Esophagus squamous epithelium (tissue), 5 donors: Measurements from ENCODE around the gene NCOR1. TPM values are rescaled to one million over a fixed set of nuclear protein-coding genes. Genes with fewer than 3 reads are reported as not detected.

ENCODE experiments used
- DNase-seq: peaks from one replicate; lab custom pipeline; 2025; lab: John Stamatoyannopoulos, UW
- H3K27ac ChIP-seq, 4 donors: fragments of 200-600 bp; sonication (generic); one replicate each; pipeline ENCODE4 v1.5.1; 2016 to 2019; ENCODE audit warnings: mild to moderate bottlenecking in 1 of 4
- H3K27me3 ChIP-seq, 4 donors: fragments of 200-600 bp; sonication (generic); 1 replicate in 3 of 4; 2 replicates in 1 of 4; pipeline versions ENCODE4 v1.5.1 to v1.6.0; 2017 to 2021; ENCODE audit warnings: antibody characterized with exemption in 1 of 4
- H3K36me3 ChIP-seq, 3 donors: fragments of 200-600 bp; sonication (generic); one replicate each; pipeline ENCODE4 v1.5.1; 2016 to 2019
- H3K4me1 ChIP-seq, 3 donors: fragments of 200-600 bp; sonication (generic); one replicate each; pipeline ENCODE4 v1.5.1; 2017 to 2019
- H3K4me3 ChIP-seq, 4 donors: fragments of 200-600 bp; sonication (generic); 1 replicate in 3 of 4; 2 replicates in 1 of 4; pipeline ENCODE4 v1.5.1; 2016 to 2019; ENCODE audit warnings: mild to moderate bottlenecking in 2 of 4, moderate library complexity in 1 of 4
- H3K9me3 ChIP-seq, 3 donors: fragments of 200-600 bp; sonication (generic); one replicate each; pipeline ENCODE4 v1.5.1; 2016 to 2019
- CTCF ChIP-seq, 6 experiments: fragments of 450-650 bp in 4 of 6; fragments of 200-600 bp in 2 of 6; sonication (generic) in 2 of 6; IDR thresholded peaks; one replicate each; pipeline ENCODE4 v1.5.1; 2016 to 2019; ENCODE audit warnings: antibody characterized with exemption in 6 of 6, mild to moderate bottlenecking in 4 of 6, moderate library complexity in 4 of 6
- POLR2A ChIP-seq, 4 donors: fragments of 450-650 bp; IDR thresholded peaks; one replicate each; pipeline ENCODE4 v1.6.1; 2017; ENCODE audit warnings: antibody characterized with exemption in 4 of 4, mild to moderate bottlenecking in 4 of 4, moderate library complexity in 3 of 4
- WGBS, 2 donors: methylation state at CpG; one replicate each; pipeline ENCODE4 v1.1.5; 2018; 5-methylcytosine and 5-hydroxymethylcytosine counted together
- intact Hi-C: fragments of 100-400 bp; cut with DNase I; formaldehyde crosslinking; loops from one replicate; pipeline ENCODE4 v1.15.0; 2022
- total RNA-seq, 4 donors: library from RNA; depleted of rRNA; stranded (reverse); fragments of >200 nt; gene quantifications; one replicate each; pipeline ENCODE4 v1.1.0, GENCODE V29; 2016
- donor health status: DM: yes; HTN: yes; CAD: no.

NCOR1 gene
- total RNA-seq, 4 donors from 2014 or later: 52.5 to 188 (median 76.8) TPM

GRCh38 chr17:16107165-16107770, 108.1 kb downstream of the NCOR1 start:
- Histone ChIP-seq H3K36me3 (peaks cover 3 to 71% (median 4%) of the 10 kb centered on the region in 3 donors), H3K4me1 (peaks cover 0 to 7% (median 0%) of the 10 kb centered on the region in 3 donors), H3K27ac (peak overlapping the region in 3 of 4 donors; percentile 10 to 34 (median 22)), H3K27me3 (no peaks in the 10 kb centered on the region), H3K9me3 (no peaks in the 10 kb centered on the region), H3K4me3 (no peak overlapping the region)
- intact Hi-C loops: no loop called here
- no peak for TF ChIP-seq CTCF (IDR thresholded peaks at IDR 0.05)
- TF ChIP-seq POLR2A (IDR thresholded peaks at IDR 0.05): no peak
- 89 to 94% methylated on average over 6 to 8 of the region's 8 CpGs for WGBS, 2 donors
- DNase-seq: no peak

- H3K9me3 ChIP-seq: no peaks in the 10 kb centered on the region
- 33 to 78% methylated on average over 1 of the region's 1 CpG for WGBS, 2 donors
- TF ChIP-seq POLR2A (IDR thresholded peaks at IDR 0.05): no peak
- no peak for TF ChIP-seq CTCF (IDR thresholded peaks at IDR 0.05)
- peak overlapping the region in 3 of 4 donors; percentile 53 to 64 (median 57) for H3K27ac ChIP-seq
- intact Hi-C loops: no loop called here
- DNase-seq: no peak
- no peaks in the 10 kb centered on the region for H3K27me3 ChIP-seq
- peaks cover 0 to 7% (median 0%) of the 10 kb centered on the region in 3 donors for H3K4me1 ChIP-seq
- no peak overlapping the region for H3K4me3 ChIP-seq
- H3K36me3 ChIP-seq: peaks cover 3 to 77% (median 4%) of the 10 kb centered on the region in 3 donors
Measured at GRCh38 chr17:16106161-16106891, 109.0 kb downstream of the NCOR1 start.

- no peak overlapping the region for H3K4me3 ChIP-seq
- peaks cover 0 to 88% (median 4%) of the 10 kb centered on the region in 3 donors for H3K36me3 ChIP-seq
- 87 to 90% methylated on average over 4 of the region's 4 CpGs for WGBS, 2 donors
- no peaks in the 10 kb centered on the region for H3K27me3 ChIP-seq
- TF ChIP-seq CTCF (IDR thresholded peaks at IDR 0.05): no peak
- no peak for TF ChIP-seq POLR2A (IDR thresholded peaks at IDR 0.05)
- intact Hi-C loops: no loop called here
- no peaks in the 10 kb centered on the region for H3K9me3 ChIP-seq
- peaks cover 0 to 7% (median 0%) of the 10 kb centered on the region in 3 donors for H3K4me1 ChIP-seq
- no peak overlapping the region for H3K27ac ChIP-seq
- DNase-seq: no peak
Measured at GRCh38 chr17:16104189-16104588, 111.1 kb downstream of the NCOR1 start.

GRCh38 chr17:16101440-16101839, 113.9 kb downstream of the NCOR1 start:
- 89 to 92% methylated on average over 5 to 6 of the region's 6 CpGs for WGBS, 2 donors
- no peaks in the 10 kb centered on the region for H3K9me3 ChIP-seq
- H3K36me3 ChIP-seq: peaks cover 7 to 93% (median 11%) of the 10 kb centered on the region in 3 donors
- no peak for TF ChIP-seq POLR2A (IDR thresholded peaks at IDR 0.05)
- TF ChIP-seq CTCF (IDR thresholded peaks at IDR 0.05): no peak
- H3K4me1 ChIP-seq: peaks cover 0 to 7% (median 0%) of the 10 kb centered on the region in 3 donors
- intact Hi-C loops: no loop called here
- no peak overlapping the region for H3K4me3 ChIP-seq
- H3K27ac ChIP-seq: no peak overlapping the region
- DNase-seq: no peak
- H3K27me3 ChIP-seq: no peaks in the 10 kb centered on the region
